Stimulated activated CD4-positive, alpha-beta T cell treated with anti-CD3 and anti-CD28 coated beads, TNF-alpha, amount 100 ng/mL, for 24 hours (primary cell): ENCODE measurements around the gene SNX1.
"Not testable (repeated sequence)": the region's sequence is repeated elsewhere in the genome, so short reads cannot be mapped to it uniquely, and the experiment has no call there.

Experiments
- DNase-seq, 3 experiments: peaks; one replicate each; pipeline ENCODE4 v3.0.0-alpha.2; 2020; ENCODE audit warnings: low read depth in 3 of 3

SNX1 gene

GRCh38 chr15:64072812-64073211 is 23.0 kb upstream of the SNX1 start:
- DNase-seq: no peak

GRCh38 chr15:64073496-64073895 is 22.3 kb upstream of the SNX1 start:
- not testable (repeated sequence) for DNase-seq

GRCh38 chr15:64082757-64083156 is 13.0 kb upstream of the SNX1 start:
- DNase-seq: no peak

GRCh38 chr15:64089543-64090280 is 6.1 kb upstream of the SNX1 start:
- no peak for DNase-seq

GRCh38 chr15:64090527-64090926 is 5.3 kb upstream of the SNX1 start:
- no peak for DNase-seq

GRCh38 chr15:64092075-64092820 is 3.5 kb upstream of the SNX1 start:
- DNase-seq: no peak

GRCh38 chr15:64092864-64093626 is 2.7 kb upstream of the SNX1 start:
- DNase-seq: peak in 2 of 3 experiments; percentile 5 to 28

- DNase-seq: peak; percentile 84 to 94 (median 94)
Observed at GRCh38 chr15:64093627-64094417, 2.0 kb upstream of the SNX1 start, which contains the start of gene CIAO2A. CIAO2A (minus strand) TSS chr15:64093838; CDS start chr15:64093768, 70 bp downstream.

- no peak for DNase-seq
Observed at GRCh38 chr15:64095431-64095794, 369 bp upstream of the SNX1 start.

- no peak for DNase-seq
Observed at GRCh38 chr15:64096668-64097384, 1.0 kb downstream of the SNX1 start.

GRCh38 chr15:64099379-64099778 is 3.6 kb downstream of the SNX1 start:
- DNase-seq: no peak

GRCh38 chr15:64100958-64101357 is 5.2 kb downstream of the SNX1 start:
- no peak for DNase-seq

- DNase-seq: no peak
Observed at GRCh38 chr15:64102497-64102896, 6.7 kb downstream of the SNX1 start.

GRCh38 chr15:64105113-64105704 is 9.4 kb downstream of the SNX1 start:
- no peak for DNase-seq

GRCh38 chr15:64107337-64107736 is 11.6 kb downstream of the SNX1 start:
- DNase-seq: no peak

- not testable (repeated sequence) for DNase-seq
Observed at GRCh38 chr15:64110108-64110701, 14.4 kb downstream of the SNX1 start.

- no peak for DNase-seq
Observed at GRCh38 chr15:64110950-64111678, 15.3 kb downstream of the SNX1 start.

- DNase-seq: no peak
Observed at GRCh38 chr15:64111679-64112050, 15.9 kb downstream of the SNX1 start.

- DNase-seq: no peak
Observed at GRCh38 chr15:64112073-64112772, 16.4 kb downstream of the SNX1 start.
